ENCODE measurements around the gene PLPPR4. TPM values are rescaled to one million over a fixed set of nuclear protein-coding genes. Genes with fewer than 3 reads are reported as not detected.

PLPPR4 gene
- total RNA-seq, 2 experiments from 2014 or later = not detected

GRCh38 chr1:99332561-99332960 is 68.3 kb downstream of the PLPPR4 start:
- H3K9me3 Mint-ChIP-seq = no peaks in the 10 kb centered on the region
- no peaks in the 10 kb centered on the region for H3K4me1 Mint-ChIP-seq
- peaks cover 2% of the 10 kb centered on the region for H3K27me3 Mint-ChIP-seq
- no peak for ATAC-seq (ENCODE audit: low read depth)
- no peak overlapping the region for H3K4me3 Mint-ChIP-seq
- H3K27ac Mint-ChIP-seq = no peak overlapping the region
- no peaks in the 10 kb centered on the region for H3K36me3 Mint-ChIP-seq
- POLR2A ChIA-PET = no interaction called here
- DNase-seq = no peak

GRCh38 chr1:99334991-99335390 is 70.7 kb downstream of the PLPPR4 start:
- POLR2A ChIA-PET = no interaction called here
- Mint-ChIP-seq H3K36me3 (no peaks in the 10 kb centered on the region), H3K4me3 (no peak overlapping the region), H3K9me3 (peaks cover 2% of the 10 kb centered on the region), H3K4me1 (no peaks in the 10 kb centered on the region), H3K27ac (no peak overlapping the region), H3K27me3 (peaks cover 2% of the 10 kb centered on the region)
- no peak for ATAC-seq (ENCODE audit: low read depth)
- DNase-seq = no peak

GRCh38 chr1:99347041-99347684 is 82.9 kb downstream of the PLPPR4 start:
- H3K9me3 Mint-ChIP-seq = peaks cover 2% of the 10 kb centered on the region
- POLR2A ChIA-PET = no interaction called here
- ATAC-seq (ENCODE audit: low read depth) = no peak
- H3K27ac Mint-ChIP-seq = no peak overlapping the region
- H3K4me1 Mint-ChIP-seq = no peaks in the 10 kb centered on the region
- no peaks in the 10 kb centered on the region for H3K36me3 Mint-ChIP-seq
- no peak overlapping the region for H3K4me3 Mint-ChIP-seq
- DNase-seq = no peak
- H3K27me3 Mint-ChIP-seq = no peaks in the 10 kb centered on the region

- ATAC-seq (ENCODE audit: low read depth) (no peak), DNase-seq (no peak)
- H3K27me3 Mint-ChIP-seq = no peaks in the 10 kb centered on the region
- H3K9me3 Mint-ChIP-seq = no peaks in the 10 kb centered on the region
- H3K27ac Mint-ChIP-seq = no peak overlapping the region
- H3K36me3 Mint-ChIP-seq = no peaks in the 10 kb centered on the region
- H3K4me3 Mint-ChIP-seq = no peak overlapping the region
- POLR2A ChIA-PET = no interaction called here
- H3K4me1 Mint-ChIP-seq = no peaks in the 10 kb centered on the region
These were observed 84.3 kb downstream of the PLPPR4 start for GRCh38 chr1:99348397-99349132.

GRCh38 chr1:99352821-99353220 is 88.5 kb downstream of the PLPPR4 start:
- DNase-seq = no peak
- Mint-ChIP-seq H3K9me3 (no peaks in the 10 kb centered on the region), H3K4me1 (no peaks in the 10 kb centered on the region), H3K27ac (no peak overlapping the region), H3K4me3 (no peak overlapping the region), H3K27me3 (no peaks in the 10 kb centered on the region), H3K36me3 (no peaks in the 10 kb centered on the region)
- POLR2A ChIA-PET = no interaction called here
- ATAC-seq (ENCODE audit: low read depth) = no peak

GRCh38 chr1:99358770-99359169 is 94.5 kb downstream of the PLPPR4 start:
- no peak for ATAC-seq (ENCODE audit: low read depth)
- no peak overlapping the region for H3K27ac Mint-ChIP-seq

More at GRCh38 chr1:99358770-99359169, 94.5 kb downstream of the PLPPR4 start:
- POLR2A ChIA-PET = no interaction called here
- H3K36me3 Mint-ChIP-seq = no peaks in the 10 kb centered on the region
- no peaks in the 10 kb centered on the region for H3K4me1 Mint-ChIP-seq
- no peaks in the 10 kb centered on the region for H3K9me3 Mint-ChIP-seq
- H3K4me3 Mint-ChIP-seq = no peak overlapping the region
- no peak for DNase-seq
- H3K27me3 Mint-ChIP-seq = peaks cover 3% of the 10 kb centered on the region

All from activated naive CD8-positive, alpha-beta T cell treated with anti-CD3 and anti-CD28 coated beads, Interleukin-2, amount 10 ng/mL, durations not matched to agents 7 days and 5 days (primary cell).